Suprapubic skin (tissue), 4 donors: Measurements from ENCODE around the gene LNPEP.

Experiments used
- CTCF ChIP-seq, 2 donors: fragments of 200-600 bp in 1 of 2; fragments of 450-650 bp in 1 of 2; sonication (generic) in 1 of 2; IDR thresholded peaks; one replicate each; pipeline ENCODE4 v1.5.1; 2016 to 2019; ENCODE audit warnings: antibody characterized with exemption in 2 of 2, mild to moderate bottlenecking in 1 of 2, moderate library complexity in 1 of 2
- EP300 ChIP-seq: sonication (generic); formaldehyde crosslinking; IDR thresholded peaks from one replicate; pipeline ENCODE4 v1.6.1; 2017; ENCODE audit warnings: antibody characterized with exemption
- POLR2AphosphoS5 ChIP-seq, 3 donors: sonication (generic); formaldehyde crosslinking; IDR thresholded peaks; one replicate each; pipeline ENCODE4 v1.6.1; 2017; ENCODE audit warnings: antibody characterized with exemption in 3 of 3

GRCh38 chr5:96942078-96942477 is 6.2 kb downstream of the LNPEP start:
- TF ChIP-seq CTCF (IDR thresholded peaks at IDR 0.05) (no peak), POLR2AphosphoS5 (IDR thresholded peaks at IDR 0.05) (no peak), EP300 (no peak)
